BJ (cell line): ENCODE data around the gene PLD1. TPM values are rescaled to one million over a fixed set of nuclear protein-coding genes. Genes with fewer than 3 reads are reported as not detected.

Experiments
- CTCF ChIA-PET: fragments of 350-600 bp; formaldehyde crosslinking; extraction: SDS; loops from one replicate; lab custom pipeline; 2021; ENCODE audit warnings: antibody characterized with exemption, inconsistent platforms; lab: Yijun Ruan, JAX
- POLR2A ChIA-PET: fragments of 300-600 bp; sonication (Branson Sonifier 250); formaldehyde crosslinking; extraction: SDS; loops from one replicate; lab custom pipeline; 2021; ENCODE audit warnings: antibody characterized with exemption; lab: Charles Lee
- DNase-seq: peaks from one replicate; pipeline ENCODE4 v3.0.0-alpha.2; 2011; ENCODE audit warnings: low read depth
- H3K27me3 ChIP-seq: 2 replicates; pipeline ENCODE4 v1.6.0; 2011; ENCODE audit warnings: low read length; ENCODE audit not compliant: control insufficient read depth, insufficient read depth
- H3K36me3 ChIP-seq: 2 replicates; pipeline ENCODE4 v1.5.1; 2011; ENCODE audit warnings: low read length; ENCODE audit not compliant: control insufficient read depth, insufficient read depth
- H3K4me3 ChIP-seq: 2 replicates; pipeline ENCODE4 v1.5.1; 2011; ENCODE audit warnings: low read depth, mild to moderate bottlenecking, control low read depth, low read length
- polyA plus RNA-seq: library from polyadenylated mRNA; depleted of rRNA; stranded (reverse); fragments of >200 nt; gene quantifications from 2 replicates; pipeline ENCODE4 v1.2.3, GENCODE V29; 2011
- TF ChIP-seq, protein P1 (sequence below): IDR thresholded peaks from 2 replicates; pipeline ENCODE4 v1.5.1; 2011; ENCODE audit warnings: low read depth, mild to moderate bottlenecking, control low read depth, inconsistent platforms, low read length, moderate library complexity; ENCODE audit not compliant: insufficient read depth

Gene PLD1
- polyA plus RNA-seq, 1 experiment = 6.4 TPM

DNA sequence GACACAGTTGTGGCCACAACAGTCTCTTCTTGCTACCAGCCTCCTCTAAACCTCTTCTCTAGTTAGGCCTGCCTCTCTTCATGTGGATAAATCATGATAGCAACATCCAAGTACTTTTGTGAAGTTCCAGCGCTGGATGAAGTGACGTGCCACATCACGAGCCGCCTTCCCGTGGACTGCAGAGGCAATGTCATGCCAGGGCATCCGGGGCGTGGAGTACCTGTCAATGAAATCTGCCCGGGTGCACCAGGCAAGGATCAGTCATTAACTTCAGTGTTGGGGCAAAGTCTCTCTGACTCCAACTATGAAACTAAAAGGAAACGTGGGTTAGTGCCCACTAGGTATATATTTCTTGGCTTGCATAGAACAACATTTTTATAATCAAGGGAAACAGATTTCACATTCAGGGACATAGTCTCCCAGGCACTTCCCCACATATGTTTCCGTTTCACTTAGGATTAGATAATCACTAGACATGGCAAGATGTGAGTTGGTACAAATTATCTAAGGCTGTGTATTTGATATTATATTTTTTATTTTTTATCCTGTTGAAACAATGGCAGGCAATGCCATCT lies 133.6 kb downstream of the PLD1 start:
- CTCF ChIA-PET = no interaction called here
- no peak for DNase-seq
- TF ChIP-seq, protein P1, sequence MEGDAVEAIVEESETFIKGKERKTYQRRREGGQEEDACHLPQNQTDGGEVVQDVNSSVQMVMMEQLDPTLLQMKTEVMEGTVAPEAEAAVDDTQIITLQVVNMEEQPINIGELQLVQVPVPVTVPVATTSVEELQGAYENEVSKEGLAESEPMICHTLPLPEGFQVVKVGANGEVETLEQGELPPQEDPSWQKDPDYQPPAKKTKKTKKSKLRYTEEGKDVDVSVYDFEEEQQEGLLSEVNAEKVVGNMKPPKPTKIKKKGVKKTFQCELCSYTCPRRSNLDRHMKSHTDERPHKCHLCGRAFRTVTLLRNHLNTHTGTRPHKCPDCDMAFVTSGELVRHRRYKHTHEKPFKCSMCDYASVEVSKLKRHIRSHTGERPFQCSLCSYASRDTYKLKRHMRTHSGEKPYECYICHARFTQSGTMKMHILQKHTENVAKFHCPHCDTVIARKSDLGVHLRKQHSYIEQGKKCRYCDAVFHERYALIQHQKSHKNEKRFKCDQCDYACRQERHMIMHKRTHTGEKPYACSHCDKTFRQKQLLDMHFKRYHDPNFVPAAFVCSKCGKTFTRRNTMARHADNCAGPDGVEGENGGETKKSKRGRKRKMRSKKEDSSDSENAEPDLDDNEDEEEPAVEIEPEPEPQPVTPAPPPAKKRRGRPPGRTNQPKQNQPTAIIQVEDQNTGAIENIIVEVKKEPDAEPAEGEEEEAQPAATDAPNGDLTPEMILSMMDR = no peak

DNA sequence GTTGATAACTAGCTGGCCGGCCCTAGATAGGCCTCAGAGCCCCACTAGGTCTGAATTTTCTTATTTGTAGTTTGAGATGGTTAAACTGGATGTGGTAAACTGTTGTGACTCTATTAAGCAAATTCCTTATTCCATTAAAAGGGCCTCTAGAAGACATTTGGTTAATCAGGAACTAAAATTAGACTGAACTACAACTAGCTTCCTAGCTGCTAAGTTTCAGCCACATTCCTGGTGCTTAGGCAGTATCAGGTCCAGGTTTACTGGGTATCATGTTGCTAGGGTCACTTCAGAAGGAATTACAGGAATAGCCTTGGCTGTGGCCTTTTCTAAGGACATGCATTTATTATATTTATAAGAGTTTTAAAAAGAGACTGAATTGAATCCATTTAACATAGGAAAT lies 136.3 kb downstream of the PLD1 start:
- ChIA-PET POLR2A (no interaction called here), CTCF (no interaction called here)
- TF ChIP-seq, protein P1 = no peak

More for the DNA sequence above, 133.6 kb downstream of the PLD1 start:
- Histone ChIP-seq H3K4me3 (no peak overlapping the region), H3K36me3 (no peaks in the 10 kb centered on the region), H3K27me3 (no peaks in the 10 kb centered on the region)
- POLR2A ChIA-PET = no interaction called here

DNA sequence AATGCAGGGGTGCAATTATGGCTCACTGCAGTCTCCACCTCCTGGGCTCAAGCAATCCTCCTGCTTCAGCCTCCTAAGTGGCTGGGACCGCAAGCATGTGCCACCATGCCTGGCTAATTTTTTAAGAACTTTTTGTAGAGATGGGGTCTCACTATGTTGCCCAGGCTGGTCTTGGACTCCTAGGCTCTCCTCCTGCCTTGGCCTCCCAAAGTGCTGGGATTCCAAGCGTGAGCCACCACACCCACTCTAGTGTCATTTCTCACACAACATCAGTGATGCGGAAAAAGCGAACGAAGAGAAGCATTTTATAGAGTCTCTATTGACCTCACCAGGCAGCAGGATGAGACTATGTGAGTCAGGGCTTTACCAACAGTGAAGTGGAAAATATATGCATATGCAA lies 137.7 kb downstream of the PLD1 start:
- ChIA-PET POLR2A (interaction anchor here (0.7 kb wide), 1 partner anchor 68 kb away, joined by 4 read pairs; no protein-coding TSS in a partner anchor), CTCF (interaction anchor here (0.8 kb wide), 1 partner anchor 12 kb away, joined by 3 read pairs; no protein-coding TSS in a partner anchor)
- DNase-seq = no peak
- no peaks in the 10 kb centered on the region for H3K27me3 ChIP-seq
- TF ChIP-seq, protein P1 = no peak
- H3K4me3 ChIP-seq = no peak overlapping the region
- no peaks in the 10 kb centered on the region for H3K36me3 ChIP-seq

More for the DNA sequence above, 136.3 kb downstream of the PLD1 start:
- no peaks in the 10 kb centered on the region for H3K27me3 ChIP-seq
- H3K36me3 ChIP-seq = no peaks in the 10 kb centered on the region
- no peak for DNase-seq
- H3K4me3 ChIP-seq = no peak overlapping the region

DNA sequence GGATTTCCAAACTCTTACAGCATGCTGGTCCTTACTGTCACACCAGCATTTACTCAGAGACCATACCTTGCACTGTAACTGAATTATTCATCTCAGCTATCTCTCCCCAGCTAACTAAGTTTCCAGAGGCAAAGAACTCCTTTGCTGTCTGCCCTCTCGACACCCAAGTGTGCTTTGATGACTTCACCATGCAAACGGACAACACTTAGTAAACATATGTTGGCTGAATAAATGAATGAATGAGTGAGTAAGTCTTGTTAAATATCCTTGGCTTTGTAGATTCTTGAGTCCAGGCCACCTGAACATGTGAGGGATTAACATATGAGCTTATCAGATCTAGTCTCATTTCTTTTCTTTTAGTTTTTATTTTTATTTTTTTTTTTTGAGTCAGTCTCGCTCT lies 138.2 kb downstream of the PLD1 start:
- TF ChIP-seq, protein P1 = no peak
- DNase-seq = no peak
- Histone ChIP-seq H3K27me3 (no peaks in the 10 kb centered on the region), H3K4me3 (no peak overlapping the region), H3K36me3 (no peaks in the 10 kb centered on the region)
- ChIA-PET POLR2A (no interaction called here), CTCF (no interaction called here)

DNA sequence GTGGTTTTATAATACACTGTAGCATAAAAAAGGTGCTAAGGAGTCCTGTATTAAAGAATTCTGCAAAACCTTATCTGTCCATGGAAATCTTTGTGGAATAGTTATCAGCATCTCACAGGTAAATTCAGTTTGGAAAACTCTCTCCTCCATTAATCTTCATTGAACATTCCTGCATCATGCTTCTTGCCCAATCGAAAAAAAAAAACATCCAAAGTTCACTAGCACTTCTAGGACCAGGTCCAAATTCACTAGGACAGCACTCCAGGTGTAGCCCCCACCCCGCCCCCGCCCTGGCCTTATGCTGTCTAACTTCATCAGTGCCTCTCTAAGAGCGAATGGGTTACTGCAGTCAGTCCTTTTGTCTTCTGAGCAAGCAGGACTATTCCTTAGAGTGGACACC lies 138.6 kb downstream of the PLD1 start:
- POLR2A ChIA-PET = no interaction called here
- no peak overlapping the region for H3K4me3 ChIP-seq
- H3K27me3 ChIP-seq = no peaks in the 10 kb centered on the region
- CTCF ChIA-PET = no interaction called here
- TF ChIP-seq, protein P1 = no peak
- DNase-seq = no peak
- H3K36me3 ChIP-seq = no peaks in the 10 kb centered on the region
